NCI-H82 treated with DMSO at 0.1 percent for 48 hours (cell line): Measurements from ENCODE around the gene PPP3R1.

ENCODE experiments used
- DNase-seq: peaks from one replicate; lab custom pipeline; 2025; ENCODE audit not compliant: unreplicated experiment; lab: John Stamatoyannopoulos, UW

Gene PPP3R1

GRCh38 chr2:68263632-68264031, 11.3 kb upstream of the PPP3R1 start:
- DNase-seq: peak; percentile 47

GRCh38 chr2:68258851-68259250, 6.5 kb upstream of the PPP3R1 start:
- DNase-seq: no peak

- DNase-seq: no peak
Measured at GRCh38 chr2:68256093-68256450, 3.7 kb upstream of the PPP3R1 start.

- DNase-seq: no peak
Measured at GRCh38 chr2:68253219-68254068, 1.1 kb upstream of the PPP3R1 start.

GRCh38 chr2:68251855-68252399, 405 bp downstream of the PPP3R1 start:
- no peak for DNase-seq

- DNase-seq: peak; percentile 86
Measured at GRCh38 chr2:68251187-68251854, 1.0 kb downstream of the PPP3R1 start.

- no peak for DNase-seq
Measured at GRCh38 chr2:68250652-68251186, 1.6 kb downstream of the PPP3R1 start.

- no peak for DNase-seq
Measured at GRCh38 chr2:68250196-68250595, 2.1 kb downstream of the PPP3R1 start.

- no peak for DNase-seq
Measured at GRCh38 chr2:68248806-68249205, 3.5 kb downstream of the PPP3R1 start.

- peak; percentile 53 for DNase-seq
Measured at GRCh38 chr2:68248361-68248760, 4.0 kb downstream of the PPP3R1 start.

GRCh38 chr2:68246396-68246795, 5.9 kb downstream of the PPP3R1 start:
- DNase-seq: no peak

- DNase-seq: no peak
Measured at GRCh38 chr2:68245672-68246071, 6.7 kb downstream of the PPP3R1 start.

- DNase-seq: no peak
Measured at GRCh38 chr2:68245066-68245465, 7.3 kb downstream of the PPP3R1 start.

GRCh38 chr2:68244456-68244855, 7.9 kb downstream of the PPP3R1 start:
- no peak for DNase-seq

GRCh38 chr2:68241732-68242131, 10.6 kb downstream of the PPP3R1 start:
- DNase-seq: no peak

GRCh38 chr2:68240446-68240845, 11.9 kb downstream of the PPP3R1 start:
- no peak for DNase-seq

GRCh38 chr2:68238955-68239822, 13.1 kb downstream of the PPP3R1 start:
- no peak for DNase-seq

- no peak for DNase-seq
Measured at GRCh38 chr2:68237976-68238580, 14.3 kb downstream of the PPP3R1 start.

- no peak for DNase-seq
Measured at GRCh38 chr2:68237404-68237803, 14.9 kb downstream of the PPP3R1 start.

GRCh38 chr2:68236876-68237275, 15.5 kb downstream of the PPP3R1 start:
- DNase-seq: no peak
